Hepatocyte (in vitro differentiated cells): ENCODE data around the gene RAB3IL1. TPM values are rescaled to one million over a fixed set of nuclear protein-coding genes. Genes with fewer than 3 reads are reported as not detected.

Experiments used
- DNase-seq: peaks from one replicate; pipeline ENCODE4 v3.0.0-alpha.2; 2016; ENCODE audit warnings: low spot score
- H2AFZ ChIP-seq: fragments of 200-600 bp; sonication (generic); 2 replicates; pipeline ENCODE4 v1.6.0; 2016; ENCODE audit warnings: antibody characterized with exemption, mild to moderate bottlenecking
- H3K27ac ChIP-seq: fragments of 200-600 bp; sonication (generic); 2 replicates; pipeline ENCODE4 v1.5.1; 2016; ENCODE audit warnings: mild to moderate bottlenecking
- H3K27me3 ChIP-seq: fragments of 200-600 bp; sonication (generic); 2 replicates; pipeline ENCODE4 v1.6.1; 2016
- H3K36me3 ChIP-seq: fragments of 200-600 bp; sonication (generic); replicated peaks from 2 replicates; pipeline ENCODE4 v1.5.1; 2016; ENCODE audit warnings: low read depth; ENCODE audit not compliant: insufficient read depth
- H3K4me1 ChIP-seq: fragments of 200-600 bp; sonication (generic); 2 replicates; pipeline ENCODE4 v1.5.1; 2016; ENCODE audit warnings: mild to moderate bottlenecking, moderate library complexity; ENCODE audit not compliant: insufficient read depth
- H3K4me2 ChIP-seq: fragments of 200-600 bp; sonication (generic); 2 replicates; pipeline ENCODE4 v1.6.0; 2016
- H3K4me3 ChIP-seq: fragments of 200-600 bp; sonication (generic); 2 replicates; pipeline ENCODE4 v1.5.1; 2016; ENCODE audit warnings: mild to moderate bottlenecking
- H3K79me2 ChIP-seq: fragments of 200-600 bp; sonication (generic); 2 replicates; pipeline ENCODE4 v1.6.0; 2017; ENCODE audit warnings: mild to moderate bottlenecking
- H3K9me2 ChIP-seq: fragments of 200-600 bp; sonication (generic); replicated peaks from 2 replicates; pipeline ENCODE4 v1.6.0; 2017; ENCODE audit warnings: mild to moderate bottlenecking; ENCODE audit not compliant: insufficient read depth
- H3K9me3 ChIP-seq: fragments of 200-600 bp; sonication (generic); 2 replicates; pipeline ENCODE4 v1.5.1; 2016; ENCODE audit warnings: low read depth, mild to moderate bottlenecking
- H4K20me1 ChIP-seq: fragments of 200-600 bp; sonication (generic); 2 replicates; pipeline ENCODE4 v1.6.0; 2016; ENCODE audit warnings: mild to moderate bottlenecking; ENCODE audit not compliant: insufficient read depth, poor library complexity, severe bottlenecking
- EZH2 ChIP-seq: fragments of 200-600 bp; sonication (generic); IDR thresholded peaks from 2 replicates; pipeline ENCODE4 v1.6.1; 2016; ENCODE audit warnings: antibody characterized with exemption, mild to moderate bottlenecking, borderline replicate concordance
- EZH2phosphoT487 ChIP-seq: fragments of 200-600 bp; sonication (generic); IDR thresholded peaks from one replicate; pipeline ENCODE4 v1.6.1; 2018; ENCODE audit warnings: antibody characterized with exemption, mild to moderate bottlenecking, low read depth, moderate library complexity; ENCODE audit not compliant: unreplicated experiment, severe bottlenecking
- WGBS: methylation state at CpG from one replicate; pipeline ENCODE4 v1.1.6; 2016; ENCODE audit warnings: low lambda C conversion rate; ENCODE audit errors: missing lambda C conversion rate; 5-methylcytosine and 5-hydroxymethylcytosine counted together
- polyA plus RNA-seq: library from polyadenylated mRNA; unstranded; fragments of >200 nt; fragmentation: Nextera tagmentation; extraction: Ambion mirVana; gene quantifications from 2 replicates; pipeline ENCODE4 v1.2.1, GENCODE V29; 2016
- total RNA-seq: library from RNA; depleted of rRNA; stranded (reverse); fragments of >200 nt; gene quantifications from 2 replicates; pipeline ENCODE4 v1.2.3, GENCODE V29; 2014
- TF ChIP-seq, protein P1 (sequence below): fragments of 200-600 bp; sonication (generic); IDR thresholded peaks from 2 replicates; pipeline ENCODE4 v1.5.1; 2016; ENCODE audit warnings: antibody characterized with exemption, mild to moderate bottlenecking; ENCODE audit not compliant: poor library complexity

RAB3IL1 gene
- total and polyA plus RNA-seq, 2 experiments from 2014 or later: 10.8 to 18.6 TPM

DNA sequence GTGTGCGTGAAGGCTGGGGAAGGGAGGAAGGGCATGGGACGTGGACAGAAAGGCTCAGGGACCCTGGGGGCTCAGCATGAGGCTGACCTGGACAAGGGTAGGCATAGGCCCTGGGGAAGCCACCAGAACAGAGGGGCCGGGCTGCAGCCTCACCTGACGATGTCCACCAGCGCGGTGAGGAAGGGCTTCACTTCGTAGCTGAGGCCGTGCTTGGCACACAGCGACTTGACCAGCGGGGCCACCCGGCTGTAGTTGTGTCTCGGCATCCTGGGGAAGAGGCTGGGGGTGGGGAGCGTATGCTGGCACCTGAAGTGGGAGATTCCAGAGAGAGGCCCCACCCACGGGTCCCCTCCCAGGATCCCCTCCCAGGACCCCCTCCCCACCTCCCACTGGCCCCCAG is 41.7 kb downstream of the RAB3IL1 start:
- H4K20me1 ChIP-seq: no peaks in the 10 kb centered on the region
- no peak overlapping the region for H3K4me2 ChIP-seq
- TF ChIP-seq EZH2 (no peak), EZH2phosphoT487 (no peak)
- TF ChIP-seq, protein P1, sequence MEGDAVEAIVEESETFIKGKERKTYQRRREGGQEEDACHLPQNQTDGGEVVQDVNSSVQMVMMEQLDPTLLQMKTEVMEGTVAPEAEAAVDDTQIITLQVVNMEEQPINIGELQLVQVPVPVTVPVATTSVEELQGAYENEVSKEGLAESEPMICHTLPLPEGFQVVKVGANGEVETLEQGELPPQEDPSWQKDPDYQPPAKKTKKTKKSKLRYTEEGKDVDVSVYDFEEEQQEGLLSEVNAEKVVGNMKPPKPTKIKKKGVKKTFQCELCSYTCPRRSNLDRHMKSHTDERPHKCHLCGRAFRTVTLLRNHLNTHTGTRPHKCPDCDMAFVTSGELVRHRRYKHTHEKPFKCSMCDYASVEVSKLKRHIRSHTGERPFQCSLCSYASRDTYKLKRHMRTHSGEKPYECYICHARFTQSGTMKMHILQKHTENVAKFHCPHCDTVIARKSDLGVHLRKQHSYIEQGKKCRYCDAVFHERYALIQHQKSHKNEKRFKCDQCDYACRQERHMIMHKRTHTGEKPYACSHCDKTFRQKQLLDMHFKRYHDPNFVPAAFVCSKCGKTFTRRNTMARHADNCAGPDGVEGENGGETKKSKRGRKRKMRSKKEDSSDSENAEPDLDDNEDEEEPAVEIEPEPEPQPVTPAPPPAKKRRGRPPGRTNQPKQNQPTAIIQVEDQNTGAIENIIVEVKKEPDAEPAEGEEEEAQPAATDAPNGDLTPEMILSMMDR: no peak
- no peaks in the 10 kb centered on the region for H3K36me3 ChIP-seq
- no peak for DNase-seq
- H3K9me2 ChIP-seq: no peaks in the 10 kb centered on the region
- no peaks in the 10 kb centered on the region for H3K79me2 ChIP-seq
- no peak overlapping the region for H3K27ac ChIP-seq
- no peaks in the 10 kb centered on the region for H3K27me3 ChIP-seq
- no peak overlapping the region for H2AFZ ChIP-seq
- H3K4me1 ChIP-seq: peaks cover 4% of the 10 kb centered on the region
- H3K4me3 ChIP-seq: no peak overlapping the region
- 94% methylated on average over 14 of the region's 14 CpGs for WGBS
- no peaks in the 10 kb centered on the region for H3K9me3 ChIP-seq

- H3K4me3 ChIP-seq: no peak overlapping the region
- H3K4me1 ChIP-seq: peaks cover 4% of the 10 kb centered on the region
- no peaks in the 10 kb centered on the region for H3K9me2 ChIP-seq
- no peak overlapping the region for H3K4me2 ChIP-seq
- 88% methylated on average over 3 of the region's 3 CpGs for WGBS
- no peaks in the 10 kb centered on the region for H3K9me3 ChIP-seq
- no peaks in the 10 kb centered on the region for H4K20me1 ChIP-seq
- no peaks in the 10 kb centered on the region for H3K79me2 ChIP-seq
- no peak for DNase-seq
- no peaks in the 10 kb centered on the region for H3K36me3 ChIP-seq
- H2AFZ ChIP-seq: no peak overlapping the region
- no peak overlapping the region for H3K27ac ChIP-seq
- H3K27me3 ChIP-seq: no peaks in the 10 kb centered on the region
- no peak for TF ChIP-seq EZH2phosphoT487
- TF ChIP-seq, protein P1: no peak
- TF ChIP-seq EZH2: no peak
Observed at GRCh38 chr11:61874853-61875252, 42.5 kb downstream of the RAB3IL1 start.

DNA sequence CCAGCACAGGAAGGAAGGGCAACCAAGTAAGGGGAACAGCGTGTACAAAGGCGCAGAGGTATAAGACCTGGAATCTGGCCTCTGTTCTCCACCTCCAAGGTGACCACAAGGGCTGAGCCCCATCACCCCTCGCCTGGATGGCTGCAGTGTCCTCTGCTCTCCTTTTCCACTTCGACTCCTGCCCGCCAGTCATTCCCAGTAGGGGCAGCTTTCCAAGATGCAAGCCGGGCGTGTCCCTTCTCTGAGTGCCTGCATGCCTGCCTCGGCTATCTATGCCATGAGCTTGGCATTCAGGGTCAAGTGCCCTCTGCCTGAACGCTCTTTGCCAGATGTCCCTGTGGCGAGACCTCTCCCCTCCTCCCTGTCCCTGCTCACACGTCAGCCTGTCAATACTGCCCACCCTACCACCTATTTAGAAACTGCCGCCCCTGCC is 43.0 kb downstream of the RAB3IL1 start:
- WGBS: 94% methylated on average over 11 of the region's 12 CpGs
- H3K27me3 ChIP-seq: no peaks in the 10 kb centered on the region
- no peaks in the 10 kb centered on the region for H3K36me3 ChIP-seq
- no peak overlapping the region for H2AFZ ChIP-seq
- no peak overlapping the region for H3K27ac ChIP-seq
- peaks cover 4% of the 10 kb centered on the region for H3K4me1 ChIP-seq
- H3K79me2 ChIP-seq: no peaks in the 10 kb centered on the region
- H3K9me3 ChIP-seq: no peaks in the 10 kb centered on the region
- no peaks in the 10 kb centered on the region for H3K9me2 ChIP-seq
- no peak for DNase-seq
- no peak for TF ChIP-seq EZH2
- TF ChIP-seq, protein P1: no peak
- no peak for TF ChIP-seq EZH2phosphoT487
- H4K20me1 ChIP-seq: no peaks in the 10 kb centered on the region
- H3K4me2 ChIP-seq: no peak overlapping the region
- H3K4me3 ChIP-seq: no peak overlapping the region
